GM12878 (cell line): Measurements from ENCODE around the gene SMPDL3A. TPM values are rescaled to one million over a fixed set of nuclear protein-coding genes. Genes with fewer than 3 reads are reported as not detected.

Experiments
- ATAC-seq: fragments of 200-7000 bp; cut with Tn5 transposase; 3 replicates; pipeline ENCODE4 v1.9.1; 2020; ENCODE audit warnings: mild to moderate bottlenecking, moderate library complexity
- BruUV-seq: library from RNA; stranded (reverse); fragments of 400-500 nt; replicated peaks from 2 replicates; lab custom pipeline; 2021; lab: Mats Ljungman, UMichigan
- CTCF ChIA-PET: fragments of 300-600 bp; sonication (Branson Sonifier 250); formaldehyde crosslinking; extraction: SDS; loops from one replicate; lab custom pipeline; 2021; ENCODE audit warnings: inconsistent platforms; lab: Yijun Ruan, JAX
- POLR2A ChIA-PET: fragments of 350-600 bp; formaldehyde crosslinking; extraction: SDS; loops from one replicate; lab custom pipeline; 2021; ENCODE audit warnings: inconsistent platforms; lab: Charles Lee
- RAD21 ChIA-PET: fragments of 300-600 bp; sonication (Branson Sonifier 250); formaldehyde crosslinking; loops from one replicate; lab custom pipeline; 2023; ENCODE audit warnings: antibody characterized with exemption; ENCODE audit not compliant: unreplicated experiment; lab: Charles Lee
- SMC1A ChIA-PET: fragments of 300-600 bp; sonication (Branson Sonifier 250); formaldehyde crosslinking; loops from one replicate; lab custom pipeline; 2023; ENCODE audit not compliant: unreplicated experiment, uncharacterized antibody; lab: Charles Lee
- DNase-seq: peaks from one replicate; pipeline ENCODE4 v3.0.0-alpha.2; 2011; ENCODE audit warnings: low read depth, low spot score
- FAIRE-seq: peaks from 3 replicates; lab custom pipeline; 2011; peaks lifted over from hg19 to GRCh38; lab: Jason Lieb, UNC
- H2AFZ ChIP-seq: 2 replicates; pipeline ENCODE4 v1.6.0; 2011; ENCODE audit warnings: low read depth, low read length, control low read depth; ENCODE audit not compliant: control insufficient read depth
- H3K27ac ChIP-seq: 2 replicates; pipeline ENCODE4 v1.5.1; 2011; ENCODE audit warnings: control low read depth; ENCODE audit not compliant: control insufficient read depth, insufficient read depth
- H3K27me3 ChIP-seq, 2 experiments: replicated peaks in 1 of 2; 2 replicates each; pipeline versions ENCODE4 v1.6.0 to v1.6.1; 2011; ENCODE audit warnings: low read length in 1 of 2; ENCODE audit not compliant: control insufficient read depth in 2 of 2, insufficient read depth in 2 of 2
- H3K36me3 ChIP-seq, 2 experiments: 2 replicates each; pipeline ENCODE4 v1.5.1; 2011; ENCODE audit warnings: low read length in 1 of 2; ENCODE audit not compliant: control insufficient read depth in 2 of 2, insufficient read depth in 2 of 2
- H3K4me1 ChIP-seq: 2 replicates; pipeline ENCODE4 v1.6.1; 2011; ENCODE audit warnings: mild to moderate bottlenecking, low read length, moderate library complexity, mixed read lengths; ENCODE audit not compliant: control insufficient read depth, insufficient read depth
- H3K4me2 ChIP-seq: 2 replicates; pipeline ENCODE4 v1.6.0; 2011; ENCODE audit warnings: control low read depth; ENCODE audit not compliant: control insufficient read depth, insufficient read depth
- H3K4me3 ChIP-seq: fragments of 200-600 bp; sonication (generic); 2 replicates; pipeline ENCODE4 v1.5.1; 2016
- H3K79me2 ChIP-seq: 2 replicates; pipeline ENCODE4 v1.6.0; 2011; ENCODE audit warnings: low read length; ENCODE audit not compliant: control insufficient read depth, insufficient read depth
- H3K9ac ChIP-seq: 2 replicates; pipeline ENCODE4 v1.8.0; 2011; ENCODE audit warnings: low read length, control low read depth, mixed read lengths; ENCODE audit not compliant: control insufficient read depth, insufficient read depth
- H3K9me3 ChIP-seq: replicated peaks from 3 replicates; pipeline ENCODE4 v1.5.1; 2011; ENCODE audit warnings: mild to moderate bottlenecking, low read length; ENCODE audit not compliant: control insufficient read depth, insufficient read depth
- H4K20me1 ChIP-seq: 2 replicates; pipeline ENCODE4 v1.6.0; 2011; ENCODE audit not compliant: control insufficient read depth, insufficient read depth
- CEBPB ChIP-seq, 2 experiments: fragments of 150-350 bp in 1 of 2; IDR thresholded peaks; 2 replicates each; pipeline ENCODE4 v1.6.1; 2012 to 2014; ENCODE audit warnings: low read depth in 2 of 2, low read length in 2 of 2, borderline replicate concordance in 1 of 2, inconsistent platforms in 1 of 2
- DPF2 ChIP-seq: fragments of 450-650 bp; IDR thresholded peaks from 2 replicates; pipeline ENCODE4 v1.6.1; 2017; ENCODE audit warnings: mild to moderate bottlenecking
- EP300 ChIP-seq, 2 experiments: fragments of 150-350 bp in 1 of 2; IDR thresholded peaks; 2 replicates each; pipeline ENCODE4 v1.6.1; 2011 to 2012; ENCODE audit warnings: low read depth in 2 of 2, low read length in 2 of 2, borderline replicate concordance in 1 of 2, improper control_type of control experiment in 1 of 2, inconsistent platforms in 1 of 2; ENCODE audit not compliant: control insufficient read depth in 1 of 2
- HDGF ChIP-seq: fragments of 450-650 bp; IDR thresholded peaks from 2 replicates; pipeline ENCODE4 v1.6.1; 2016; ENCODE audit warnings: antibody characterized with exemption
- IKZF1 ChIP-seq: fragments of 450-650 bp; conservative IDR thresholded peaks from 2 replicates; pipeline ENCODE4 v1.6.1; 2017; ENCODE audit warnings: antibody characterized with exemption, mild to moderate bottlenecking
- IKZF2 ChIP-seq, 2 experiments: fragments of 450-650 bp; IDR thresholded peaks; 2 replicates each; pipeline ENCODE4 v1.6.1; 2017; ENCODE audit warnings: mild to moderate bottlenecking in 2 of 2, moderate library complexity in 2 of 2
- IRF4 ChIP-seq: IDR thresholded peaks from 2 replicates; pipeline ENCODE4 v1.6.1; 2011; ENCODE audit warnings: low read depth, low read length
- MXI1 ChIP-seq: fragments of 150-350 bp; IDR thresholded peaks from 2 replicates; pipeline ENCODE4 v1.6.1; 2011; ENCODE audit warnings: low read depth, mild to moderate bottlenecking, inconsistent platforms, low read length, improper control_type of control experiment
- NFYA ChIP-seq: IDR thresholded peaks from 2 replicates; pipeline ENCODE4 v1.6.1; 2011; ENCODE audit warnings: low read depth, mild to moderate bottlenecking, low read length, improper control_type of control experiment, borderline replicate concordance
- RB1 ChIP-seq: fragments of 450-650 bp; formaldehyde crosslinking; IDR thresholded peaks from 2 replicates; pipeline ENCODE4 v1.6.1; 2017; ENCODE audit warnings: mild to moderate bottlenecking, borderline replicate concordance
- RBBP5 ChIP-seq: fragments of 200-600 bp; sonication (generic); conservative IDR thresholded peaks from 2 replicates; pipeline ENCODE4 v1.6.1; 2016
- RFX5 ChIP-seq: IDR thresholded peaks from 2 replicates; pipeline ENCODE4 v1.6.1; 2011; ENCODE audit warnings: low read depth, low read length, improper control_type of control experiment
- YY1 ChIP-seq: IDR thresholded peaks from 2 replicates; pipeline ENCODE4 v1.6.1; 2011; ENCODE audit warnings: low read depth, mild to moderate bottlenecking, low read length
- WGBS: methylation state at CpG from one replicate; pipeline ENCODE4 v1.1.6; 2016; ENCODE audit warnings: low lambda C conversion rate; ENCODE audit not compliant: insufficient replicate concordance, insufficient coverage; ENCODE audit errors: missing lambda C conversion rate; 5-methylcytosine and 5-hydroxymethylcytosine counted together
- in situ Hi-C: fragments of 300-500 bp; cut with MboI; formaldehyde crosslinking; loops from 9 replicates; pipeline ENCODE4 v1.14.3; 2018; ENCODE audit warnings: mixed read lengths
- intact Hi-C: fragments of 100-400 bp; cut with micrococcal nuclease; formaldehyde crosslinking; loops from one replicate; pipeline ENCODE4 v1.14.2; 2022; ENCODE audit not compliant: unreplicated experiment
- polyA plus RNA-seq, 11 experiments: library from polyadenylated mRNA; depleted of rRNA in 4 of 11; unstranded in 6 of 11; stranded (reverse) in 5 of 11; fragments of >200 nt; fragmentation: Nextera tagmentation in 4 of 11; fragmentation: Illumina TruSeq in 1 of 11; extraction: Ambion mirVana in 4 of 11; extraction: Trizol in 1 of 11; gene quantifications; 1 replicate in 1 of 11; 2 replicates in 10 of 11; pipeline versions ENCODE4 v1.2.1 to v1.2.3, GENCODE V29; 2011 to 2016; ENCODE audit warnings: inconsistent platforms in 2 of 11, missing spikeins in 2 of 11, low read depth in 1 of 11
- total RNA-seq, 4 experiments: library from RNA; depleted of rRNA in 3 of 4; stranded (reverse); fragments of >200 nt in 3 of 4; fragmentation: Illumina TruSeq in 1 of 4; extraction: Trizol in 1 of 4; gene quantifications; 2 replicates each; pipeline versions ENCODE4 v1.2.1 to v1.2.3, GENCODE V29; 2013 to 2021
- TF ChIP-seq, protein P1 (sequence below): IDR thresholded peaks from 2 replicates; pipeline ENCODE4 v1.6.1; 2012; ENCODE audit warnings: low read length, inconsistent platforms
- TF ChIP-seq, protein P2 (sequence below): fragments of 450-650 bp; formaldehyde crosslinking; IDR thresholded peaks from 2 replicates; pipeline ENCODE4 v1.4.0; 2020; ENCODE audit warnings: mild to moderate bottlenecking, moderate library complexity

Gene SMPDL3A
- total and polyA plus RNA-seq, 10 of the 15 experiments (the other 5 are each of a cell fraction or from before 2014, with no cell fraction given) = 0.05 to 0.91 (median 0.09) TPM; not detected in 3

DNA sequence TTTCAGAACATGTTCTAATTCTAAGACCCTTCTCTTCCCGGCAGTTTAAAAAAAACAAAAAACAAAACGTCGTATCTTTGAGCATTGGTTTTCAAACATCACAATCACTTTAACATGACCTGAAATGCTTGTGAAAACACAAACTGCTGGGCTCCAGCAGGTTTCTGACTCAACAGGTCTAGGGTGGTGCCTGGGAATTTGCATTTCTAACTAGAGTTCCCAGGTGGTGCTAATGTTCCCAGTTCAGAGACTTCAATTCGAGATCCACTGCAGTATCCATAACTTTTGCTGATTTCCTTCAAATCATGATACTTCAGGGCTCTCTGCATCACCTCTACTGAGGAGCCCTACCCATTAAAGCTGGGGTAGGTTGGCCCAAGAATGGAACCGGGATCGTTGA is 850 bp upstream of the SMPDL3A start:
- WGBS = 39% methylated on average over 6 of the region's 6 CpGs
- H3K27me3 ChIP-seq = peaks cover 7 to 16% of the 10 kb centered on the region in 2 experiments
- in situ Hi-C loops = no loop called here
- TF ChIP-seq, protein P1, sequence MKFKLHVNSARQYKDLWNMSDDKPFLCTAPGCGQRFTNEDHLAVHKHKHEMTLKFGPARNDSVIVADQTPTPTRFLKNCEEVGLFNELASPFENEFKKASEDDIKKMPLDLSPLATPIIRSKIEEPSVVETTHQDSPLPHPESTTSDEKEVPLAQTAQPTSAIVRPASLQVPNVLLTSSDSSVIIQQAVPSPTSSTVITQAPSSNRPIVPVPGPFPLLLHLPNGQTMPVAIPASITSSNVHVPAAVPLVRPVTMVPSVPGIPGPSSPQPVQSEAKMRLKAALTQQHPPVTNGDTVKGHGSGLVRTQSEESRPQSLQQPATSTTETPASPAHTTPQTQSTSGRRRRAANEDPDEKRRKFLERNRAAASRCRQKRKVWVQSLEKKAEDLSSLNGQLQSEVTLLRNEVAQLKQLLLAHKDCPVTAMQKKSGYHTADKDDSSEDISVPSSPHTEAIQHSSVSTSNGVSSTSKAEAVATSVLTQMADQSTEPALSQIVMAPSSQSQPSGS = no peak
- TF ChIP-seq YY1 (no peak), RFX5 (no peak), IKZF1 (no peak), EP300 (IDR thresholded peaks at IDR 0.05; ENCODE audit: borderline replicate concordance in 1 of 2, control insufficient read depth in 1 of 2, low read depth in 2 of 2, low read length in 2 of 2) (no peak), RBBP5 (no peak), IRF4 (no peak), RB1 (no peak), HDGF (no peak), DPF2 (no peak), IKZF2 (IDR thresholded peaks at IDR 0.05) (no peak), CEBPB (IDR thresholded peaks at IDR 0.05; ENCODE audit: borderline replicate concordance in 1 of 2, low read depth in 2 of 2, low read length in 2 of 2) (no peak), MXI1 (no peak), NFYA (no peak)
- TF ChIP-seq, protein P2, sequence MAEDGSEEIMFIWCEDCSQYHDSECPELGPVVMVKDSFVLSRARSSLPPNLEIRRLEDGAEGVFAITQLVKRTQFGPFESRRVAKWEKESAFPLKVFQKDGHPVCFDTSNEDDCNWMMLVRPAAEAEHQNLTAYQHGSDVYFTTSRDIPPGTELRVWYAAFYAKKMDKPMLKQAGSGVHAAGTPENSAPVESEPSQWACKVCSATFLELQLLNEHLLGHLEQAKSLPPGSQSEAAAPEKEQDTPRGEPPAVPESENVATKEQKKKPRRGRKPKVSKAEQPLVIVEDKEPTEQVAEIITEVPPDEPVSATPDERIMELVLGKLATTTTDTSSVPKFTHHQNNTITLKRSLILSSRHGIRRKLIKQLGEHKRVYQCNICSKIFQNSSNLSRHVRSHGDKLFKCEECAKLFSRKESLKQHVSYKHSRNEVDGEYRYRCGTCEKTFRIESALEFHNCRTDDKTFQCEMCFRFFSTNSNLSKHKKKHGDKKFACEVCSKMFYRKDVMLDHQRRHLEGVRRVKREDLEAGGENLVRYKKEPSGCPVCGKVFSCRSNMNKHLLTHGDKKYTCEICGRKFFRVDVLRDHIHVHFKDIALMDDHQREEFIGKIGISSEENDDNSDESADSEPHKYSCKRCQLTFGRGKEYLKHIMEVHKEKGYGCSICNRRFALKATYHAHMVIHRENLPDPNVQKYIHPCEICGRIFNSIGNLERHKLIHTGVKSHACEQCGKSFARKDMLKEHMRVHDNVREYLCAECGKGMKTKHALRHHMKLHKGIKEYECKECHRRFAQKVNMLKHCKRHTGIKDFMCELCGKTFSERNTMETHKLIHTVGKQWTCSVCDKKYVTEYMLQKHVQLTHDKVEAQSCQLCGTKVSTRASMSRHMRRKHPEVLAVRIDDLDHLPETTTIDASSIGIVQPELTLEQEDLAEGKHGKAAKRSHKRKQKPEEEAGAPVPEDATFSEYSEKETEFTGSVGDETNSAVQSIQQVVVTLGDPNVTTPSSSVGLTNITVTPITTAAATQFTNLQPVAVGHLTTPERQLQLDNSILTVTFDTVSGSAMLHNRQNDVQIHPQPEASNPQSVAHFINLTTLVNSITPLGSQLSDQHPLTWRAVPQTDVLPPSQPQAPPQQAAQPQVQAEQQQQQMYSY (CRISPR knock-in tag) = no peak
- ChIA-PET SMC1A (interaction anchor here (0.6 to 8.2 kb wide), 12 partner anchors 11 to 58 kb away, joined by 3 to 98 read pairs (median 10); no protein-coding TSS in a partner anchor), RAD21 (interaction anchor here (1.8 to 7.9 kb wide), 2 partner anchors 10 to 37 kb away, joined by 8 to 57 read pairs; no protein-coding TSS in a partner anchor), CTCF (interaction anchor here (0.9 to 6.8 kb wide), 8 partner anchors 9 to 297 kb away, joined by 3 to 52 read pairs (median 20); partner anchors contain the start of gene FABP7), POLR2A (interaction anchor here (1.1 to 4.2 kb wide), 2 partner anchors 13 to 35 kb away, joined by 5 to 14 read pairs; no protein-coding TSS in a partner anchor)
- no peak for ATAC-seq
- no peak overlapping the region for H3K4me3 ChIP-seq
- no peak overlapping the region for H3K27ac ChIP-seq
- H2AFZ ChIP-seq = no peak overlapping the region
- H3K4me2 ChIP-seq = no peak overlapping the region
- FAIRE-seq = no peak
- H3K9me3 ChIP-seq = no peaks in the 10 kb centered on the region
- H3K4me1 ChIP-seq = no peaks in the 10 kb centered on the region
- no peak for DNase-seq
- intact Hi-C loops = no loop called here
- H3K9ac ChIP-seq = no peak overlapping the region
- H3K36me3 ChIP-seq = no peaks in the 10 kb centered on the region
- no peaks in the 10 kb centered on the region for H4K20me1 ChIP-seq
- no TSS peak for BruUV-seq
- no peaks in the 10 kb centered on the region for H3K79me2 ChIP-seq
